H9 (cell line): Measurements from ENCODE around the gene CPSF2. TPM values are rescaled to one million over a fixed set of nuclear protein-coding genes. Genes with fewer than 3 reads are reported as not detected.

ENCODE experiments used
- DNase-seq: peaks from one replicate; pipeline ENCODE4 v3.0.0-alpha.2; 2017
- H2AFZ ChIP-seq: one replicate; pipeline ENCODE4 v1.6.1; 2013; ENCODE audit warnings: mild to moderate bottlenecking, low read length, control low read depth, moderate library complexity
- H2AK5ac ChIP-seq: 2 replicates; pipeline ENCODE4 v1.6.1; 2013; ENCODE audit warnings: low read length, control low read depth, mixed read lengths; ENCODE audit not compliant: insufficient read length
- H2BK120ac ChIP-seq: one replicate; pipeline ENCODE4 v1.6.1; 2013; ENCODE audit warnings: low read depth, mild to moderate bottlenecking, low read length, control low read depth, inconsistent platforms; ENCODE audit not compliant: poor library complexity, severe bottlenecking
- H2BK12ac ChIP-seq: 2 replicates; pipeline ENCODE4 v1.6.1; 2013; ENCODE audit warnings: low read length, control low read depth, mixed read lengths, low read depth; ENCODE audit not compliant: insufficient read length
- H2BK15ac ChIP-seq: 2 replicates; pipeline ENCODE4 v1.6.1; 2013; ENCODE audit warnings: low read depth, low read length, control low read depth
- H2BK20ac ChIP-seq: one replicate; pipeline ENCODE4 v1.6.1; 2013; ENCODE audit warnings: low read depth, mild to moderate bottlenecking, low read length, control low read depth, inconsistent platforms; ENCODE audit not compliant: poor library complexity, severe bottlenecking
- H2BK5ac ChIP-seq: 2 replicates; pipeline ENCODE4 v1.6.1; 2013; ENCODE audit warnings: low read length, control low read depth, mixed read lengths; ENCODE audit not compliant: insufficient read length
- H3K14ac ChIP-seq: 2 replicates; pipeline ENCODE4 v1.6.1; 2013; ENCODE audit warnings: low read length, control low read depth; ENCODE audit not compliant: insufficient read depth
- H3K18ac ChIP-seq: 2 replicates; pipeline ENCODE4 v1.6.1; 2013; ENCODE audit warnings: low read depth, mild to moderate bottlenecking, mixed read lengths, low read length, control low read depth; ENCODE audit not compliant: insufficient read length
- H3K23ac ChIP-seq: 2 replicates; pipeline ENCODE4 v1.6.1; 2013; ENCODE audit warnings: low read length, control low read depth, mixed read lengths, low read depth; ENCODE audit not compliant: insufficient read length
- H3K23me2 ChIP-seq: 2 replicates; pipeline ENCODE4 v1.6.1; 2013; ENCODE audit warnings: low read depth, mild to moderate bottlenecking, mixed read lengths, low read length, control low read depth; ENCODE audit not compliant: insufficient read length, poor library complexity, severe bottlenecking
- H3K27ac ChIP-seq: 2 replicates; pipeline ENCODE4 v1.5.1; 2013; ENCODE audit warnings: low read length, control low read depth, mixed read lengths, low read depth; ENCODE audit not compliant: insufficient read length
- H3K27me3 ChIP-seq: 2 replicates; pipeline ENCODE4 v1.6.1; 2013; ENCODE audit warnings: low read length, control low read depth, inconsistent platforms; ENCODE audit not compliant: insufficient read depth
- H3K4ac ChIP-seq: 2 replicates; pipeline ENCODE4 v1.6.1; 2013; ENCODE audit warnings: low read depth, mild to moderate bottlenecking, control low read depth, inconsistent platforms, low read length, moderate library complexity
- H3K4me1 ChIP-seq: 2 replicates; pipeline ENCODE4 v1.6.1; 2013; ENCODE audit warnings: low read length, control low read depth, inconsistent platforms; ENCODE audit not compliant: insufficient read depth
- H3K4me2 ChIP-seq: 2 replicates; pipeline ENCODE4 v1.6.1; 2013; ENCODE audit warnings: low read length, control low read depth, mixed read lengths; ENCODE audit not compliant: insufficient read length, insufficient read depth
- H3K56ac ChIP-seq: 2 replicates; pipeline ENCODE4 v1.6.1; 2013; ENCODE audit warnings: low read depth, mild to moderate bottlenecking, mixed read lengths, low read length, control low read depth; ENCODE audit not compliant: insufficient read length
- H3K79me1 ChIP-seq: 2 replicates; pipeline ENCODE4 v1.6.1; 2013; ENCODE audit warnings: low read depth, mild to moderate bottlenecking, moderate library complexity, low read length, control low read depth, inconsistent platforms; ENCODE audit not compliant: insufficient read depth, poor library complexity, severe bottlenecking
- H3K79me2 ChIP-seq: 2 replicates; pipeline ENCODE4 v1.6.1; 2013; ENCODE audit warnings: low read length, control low read depth, inconsistent platforms; ENCODE audit not compliant: insufficient read depth
- H3K9ac ChIP-seq: 2 replicates; pipeline ENCODE4 v1.6.1; 2013; ENCODE audit warnings: low read length, control low read depth, mixed read lengths; ENCODE audit not compliant: insufficient read length; ENCODE audit errors: extremely low read depth
- H3K9me3 ChIP-seq: one replicate; pipeline ENCODE4 v1.6.1; 2013; ENCODE audit warnings: low read depth, low read length, inconsistent platforms; ENCODE audit not compliant: control insufficient read depth
- H3T11ph ChIP-seq: one replicate; pipeline ENCODE4 v1.6.1; 2013; ENCODE audit warnings: mild to moderate bottlenecking, low read length, control low read depth, inconsistent platforms
- H4K20me1 ChIP-seq: one replicate; pipeline ENCODE4 v1.6.1; 2013; ENCODE audit not compliant: control insufficient read depth, insufficient read length, insufficient read depth
- H4K5ac ChIP-seq: 2 replicates; pipeline ENCODE4 v1.6.1; 2013; ENCODE audit warnings: low read depth, mild to moderate bottlenecking, mixed read lengths, low read length, control low read depth; ENCODE audit not compliant: insufficient read length
- H4K8ac ChIP-seq: replicated peaks from 2 replicates; pipeline ENCODE4 v1.6.1; 2013; ENCODE audit warnings: low read length, control low read depth, mixed read lengths, low read depth; ENCODE audit not compliant: insufficient read length
- H4K91ac ChIP-seq: 2 replicates; pipeline ENCODE4 v1.6.1; 2013; ENCODE audit warnings: low read depth, mild to moderate bottlenecking, moderate library complexity, mixed read lengths, low read length, control low read depth; ENCODE audit not compliant: insufficient read length
- H3K27ac Mint-ChIP-seq, 3 experiments: 2 replicates in 2 of 3; 3 replicates in 1 of 3; pipeline ENCODE4 v1.8.0; 2020 to 2021; ENCODE audit warnings: mixed read lengths in 3 of 3, mild to moderate bottlenecking in 1 of 3, moderate library complexity in 1 of 3
- H3K27me3 Mint-ChIP-seq: 2 replicates; pipeline ENCODE4 v1.8.0; 2021; ENCODE audit warnings: low read depth, mild to moderate bottlenecking, moderate library complexity, mixed read lengths
- H3K36me3 Mint-ChIP-seq, 3 experiments: 2 replicates in 2 of 3; 3 replicates in 1 of 3; pipeline ENCODE4 v1.8.0; 2020 to 2021; ENCODE audit warnings: low read depth in 3 of 3, mixed read lengths in 3 of 3; ENCODE audit not compliant: insufficient read depth in 1 of 3
- H3K4me1 Mint-ChIP-seq, 2 experiments: 2 replicates each; pipeline ENCODE4 v1.8.0; 2020; ENCODE audit warnings: mixed read lengths in 2 of 2
- H3K4me3 Mint-ChIP-seq, 2 experiments: 2 replicates in 1 of 2; 3 replicates in 1 of 2; pipeline ENCODE4 v1.8.0; 2020 to 2021; ENCODE audit warnings: mild to moderate bottlenecking in 2 of 2, mixed read lengths in 2 of 2, moderate library complexity in 1 of 2
- H3K9me3 Mint-ChIP-seq, 2 experiments: 2 replicates in 1 of 2; 3 replicates in 1 of 2; pipeline ENCODE4 v1.8.0; 2020; ENCODE audit warnings: mild to moderate bottlenecking in 2 of 2, mixed read lengths in 2 of 2, moderate library complexity in 1 of 2
- WGBS: extraction: QIAGEN DNeasy Blood & Tissue Kit; methylation state at CpG from one replicate; pipeline ENCODE4 v1.1.7; 2013; ENCODE audit warnings: missing lambda C conversion rate, low lambda C conversion rate, mixed read lengths; ENCODE audit not compliant: insufficient read length; ENCODE audit errors: extremely low coverage; 5-methylcytosine and 5-hydroxymethylcytosine counted together
- total RNA-seq: library from RNA; stranded (reverse); gene quantifications from 2 replicates; pipeline ENCODE4 v1.2.1, GENCODE V29; 2021
- TF ChIP-seq, protein P1 (sequence below): fragments of 200-600 bp; sonication (generic); conservative IDR thresholded peaks from 3 replicates; pipeline ENCODE4 v1.8.0; 2021; ENCODE audit warnings: antibody characterized with exemption, mild to moderate bottlenecking

CPSF2 gene
- total RNA-seq, 1 experiment from 2014 or later: 108 TPM

DNA sequence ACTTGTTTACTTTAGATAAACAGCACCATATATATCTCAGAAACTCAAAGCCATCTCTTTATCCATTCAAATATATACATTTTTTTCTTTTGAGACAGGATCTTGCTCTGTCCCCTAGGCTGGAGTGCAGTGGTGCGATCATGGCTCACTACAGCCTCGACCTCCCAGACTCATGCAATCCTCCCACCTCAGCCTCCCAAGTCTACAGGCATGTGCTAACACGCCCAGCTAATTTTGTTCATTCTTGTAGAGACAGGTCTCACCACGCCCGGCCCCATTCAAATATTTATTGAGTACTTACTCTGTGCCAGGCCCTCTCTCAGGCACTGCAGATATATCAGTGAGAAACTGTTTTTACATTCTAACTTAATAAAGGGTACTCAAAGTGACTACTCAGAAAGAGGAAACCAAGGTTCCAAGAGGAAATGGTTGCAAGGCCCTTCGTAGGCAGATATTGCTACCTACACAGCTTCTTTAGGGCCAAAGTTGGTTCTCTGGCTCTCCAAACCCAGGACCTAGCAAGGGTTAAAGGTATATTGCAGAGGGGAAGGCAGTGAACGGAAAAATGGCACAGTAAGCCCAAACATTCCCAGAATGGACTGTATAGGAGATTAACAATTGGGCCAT, 18.3 kb upstream of the CPSF2 start:
- Histone ChIP-seq H4K91ac (no peak overlapping the region), H4K5ac (no peak overlapping the region), H2BK5ac (no peak overlapping the region), H3K23ac (no peak overlapping the region), H2BK15ac (no peak overlapping the region), H2BK20ac (no peak overlapping the region), H3K27ac (no peak overlapping the region), H3K18ac (no peak overlapping the region), H3K79me1 (peaks cover 13% of the 10 kb centered on the region), H2AFZ (no peak overlapping the region), H3K23me2 (no peaks in the 10 kb centered on the region), H3K4ac (no peak overlapping the region), H3T11ph (no peak overlapping the region), H2BK12ac (no peak overlapping the region), H3K27me3 (no peaks in the 10 kb centered on the region), H3K9ac (no peak overlapping the region), H3K79me2 (peaks cover 30% of the 10 kb centered on the region; the same call in 1 of the 2 replicates), H2BK120ac (no peak overlapping the region), H3K9me3 (no peaks in the 10 kb centered on the region), H3K56ac (no peak overlapping the region), H3K4me2 (no peak overlapping the region), H3K4me1 (no peaks in the 10 kb centered on the region; the same call in 1 of the 2 replicates), H2AK5ac (no peak overlapping the region), H4K8ac (no peak overlapping the region), H3K14ac (no peak overlapping the region), H4K20me1 (no peaks in the 10 kb centered on the region)
- H3K36me3 Mint-ChIP-seq: peaks cover 0 to 2% (median 0%) of the 10 kb centered on the region in 3 experiments; a peak in 1 of 7 replicates
- no peaks in the 10 kb centered on the region for H3K9me3 Mint-ChIP-seq
- H3K27ac Mint-ChIP-seq: peak overlapping the region in 2 of 3 experiments; percentile 37 to 68; a peak in 1 of 7 replicates
- peak overlapping the region in 1 of 2 experiments; percentile 27; a peak in 1 of 5 replicates for H3K4me3 Mint-ChIP-seq
- H3K4me1 Mint-ChIP-seq: peaks cover 18 to 30% of the 10 kb centered on the region in 2 experiments
- H3K27me3 Mint-ChIP-seq: no peaks in the 10 kb centered on the region
- WGBS: no CpG with 5 or more reads among the region's 7 CpGs
- TF ChIP-seq, protein P1, sequence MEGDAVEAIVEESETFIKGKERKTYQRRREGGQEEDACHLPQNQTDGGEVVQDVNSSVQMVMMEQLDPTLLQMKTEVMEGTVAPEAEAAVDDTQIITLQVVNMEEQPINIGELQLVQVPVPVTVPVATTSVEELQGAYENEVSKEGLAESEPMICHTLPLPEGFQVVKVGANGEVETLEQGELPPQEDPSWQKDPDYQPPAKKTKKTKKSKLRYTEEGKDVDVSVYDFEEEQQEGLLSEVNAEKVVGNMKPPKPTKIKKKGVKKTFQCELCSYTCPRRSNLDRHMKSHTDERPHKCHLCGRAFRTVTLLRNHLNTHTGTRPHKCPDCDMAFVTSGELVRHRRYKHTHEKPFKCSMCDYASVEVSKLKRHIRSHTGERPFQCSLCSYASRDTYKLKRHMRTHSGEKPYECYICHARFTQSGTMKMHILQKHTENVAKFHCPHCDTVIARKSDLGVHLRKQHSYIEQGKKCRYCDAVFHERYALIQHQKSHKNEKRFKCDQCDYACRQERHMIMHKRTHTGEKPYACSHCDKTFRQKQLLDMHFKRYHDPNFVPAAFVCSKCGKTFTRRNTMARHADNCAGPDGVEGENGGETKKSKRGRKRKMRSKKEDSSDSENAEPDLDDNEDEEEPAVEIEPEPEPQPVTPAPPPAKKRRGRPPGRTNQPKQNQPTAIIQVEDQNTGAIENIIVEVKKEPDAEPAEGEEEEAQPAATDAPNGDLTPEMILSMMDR: no peak
- no peak for DNase-seq
